H7 (cell line): ENCODE data around the gene FNBP1L. TPM values are rescaled to one million over a fixed set of nuclear protein-coding genes. Genes with fewer than 3 reads are reported as not detected.

ENCODE experiments used
- DNase-seq: peaks from one replicate; pipeline ENCODE4 v3.0.0; 2012
- H3K27me3 ChIP-seq: 2 replicates; pipeline ENCODE4 v1.6.0; 2011; ENCODE audit warnings: mild to moderate bottlenecking, low read length; ENCODE audit not compliant: control insufficient read depth, insufficient read depth
- H3K36me3 ChIP-seq: replicated peaks from 2 replicates; pipeline ENCODE4 v1.5.1; 2011; ENCODE audit warnings: low read length; ENCODE audit not compliant: control insufficient read depth, insufficient read depth
- H3K4me3 ChIP-seq: 2 replicates; pipeline ENCODE4 v1.5.1; 2011; ENCODE audit warnings: low read depth, mild to moderate bottlenecking, control low read depth, low read length, moderate library complexity; ENCODE audit not compliant: insufficient read depth
- total RNA-seq: library from RNA; depleted of rRNA; stranded (reverse); fragments of >200 nt; shearing (Covaris generic); gene quantifications from 2 replicates; pipeline ENCODE4 v1.2.3, GENCODE V29; 2014; rRNA removed

FNBP1L gene
- total RNA-seq, 1 experiment from 2014 or later = 92.2 TPM

GRCh38 chr1:93597709-93598108, 149.8 kb downstream of the FNBP1L start:
- no peak for DNase-seq
- H3K27me3 ChIP-seq = no peaks in the 10 kb centered on the region
- no peak overlapping the region for H3K4me3 ChIP-seq
- no peaks in the 10 kb centered on the region for H3K36me3 ChIP-seq

GRCh38 chr1:93598396-93598795, 150.5 kb downstream of the FNBP1L start:
- Histone ChIP-seq H3K27me3 (no peaks in the 10 kb centered on the region), H3K4me3 (no peak overlapping the region), H3K36me3 (no peaks in the 10 kb centered on the region)
- DNase-seq = no peak

- H3K27me3 ChIP-seq = no peaks in the 10 kb centered on the region
- DNase-seq = no peak
- no peak overlapping the region for H3K4me3 ChIP-seq
- H3K36me3 ChIP-seq = no peaks in the 10 kb centered on the region
Observed at GRCh38 chr1:93598861-93599439, 151.0 kb downstream of the FNBP1L start.

- H3K36me3 ChIP-seq = no peaks in the 10 kb centered on the region
- no peak for DNase-seq
- no peaks in the 10 kb centered on the region for H3K27me3 ChIP-seq
- no peak overlapping the region for H3K4me3 ChIP-seq
Observed at GRCh38 chr1:93599479-93599878, 151.6 kb downstream of the FNBP1L start.

- Histone ChIP-seq H3K27me3 (no peaks in the 10 kb centered on the region), H3K4me3 (no peak overlapping the region), H3K36me3 (no peaks in the 10 kb centered on the region)
- no peak for DNase-seq
Observed at GRCh38 chr1:93600663-93601062, 152.7 kb downstream of the FNBP1L start.

DNA sequence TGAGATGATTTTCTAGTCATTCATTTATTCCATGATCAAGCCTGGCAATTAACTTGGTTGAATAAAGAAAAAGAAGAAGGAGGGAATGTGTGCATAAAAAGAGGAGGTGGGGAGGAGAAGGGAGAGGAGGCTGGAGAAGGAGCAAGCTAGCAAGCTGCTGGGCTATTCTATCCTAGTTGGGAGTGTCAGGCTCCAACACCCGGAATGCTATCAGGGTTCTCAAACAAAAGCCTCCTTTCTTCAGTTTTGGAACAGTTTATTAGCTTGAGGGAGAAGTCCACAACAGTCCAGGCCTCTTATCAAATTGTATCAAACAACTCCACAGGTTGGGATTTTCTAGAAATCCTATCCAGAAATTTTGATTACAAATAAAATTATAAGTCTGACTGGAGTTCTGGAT, 153.8 kb downstream of the FNBP1L start:
- no peak for DNase-seq
- Histone ChIP-seq H3K27me3 (no peaks in the 10 kb centered on the region), H3K4me3 (no peak overlapping the region), H3K36me3 (no peaks in the 10 kb centered on the region)

- H3K4me3 ChIP-seq = no peak overlapping the region
- H3K27me3 ChIP-seq = no peaks in the 10 kb centered on the region
- H3K36me3 ChIP-seq = no peaks in the 10 kb centered on the region
- DNase-seq = no peak
Observed at GRCh38 chr1:93602101-93602500, 154.2 kb downstream of the FNBP1L start.

GRCh38 chr1:93603106-93603505, 155.2 kb downstream of the FNBP1L start:
- no peaks in the 10 kb centered on the region for H3K27me3 ChIP-seq
- no peak for DNase-seq

DNA sequence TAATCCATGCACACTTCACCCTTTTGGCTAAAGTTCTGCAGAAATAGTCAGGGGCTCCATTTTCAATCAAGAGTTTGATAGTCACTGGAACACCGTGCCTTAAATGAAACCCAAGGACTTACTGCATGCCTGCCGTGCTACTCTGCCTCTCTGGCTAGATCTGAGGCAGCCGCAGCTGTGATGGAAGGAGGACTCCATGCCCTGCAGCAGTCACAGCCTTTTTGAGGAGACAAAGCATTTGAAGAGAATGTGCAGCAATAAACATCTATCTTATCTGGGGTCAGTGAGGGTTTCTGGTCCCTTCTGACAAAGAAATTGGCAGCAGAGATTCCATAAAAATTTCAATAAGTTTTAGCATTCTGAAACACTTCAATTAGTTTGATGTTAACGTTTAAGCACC, 155.7 kb downstream of the FNBP1L start:
- no peaks in the 10 kb centered on the region for H3K36me3 ChIP-seq
- no peak overlapping the region for H3K4me3 ChIP-seq
- no peak for DNase-seq
- H3K27me3 ChIP-seq = no peaks in the 10 kb centered on the region

More at GRCh38 chr1:93603106-93603505, 155.2 kb downstream of the FNBP1L start:
- Histone ChIP-seq H3K36me3 (no peaks in the 10 kb centered on the region), H3K4me3 (no peak overlapping the region)

Other genes starting within 250 kb of the FNBP1L start
- gene DR1, start 102.2 kb upstream of the FNBP1L start, total RNA-seq = 106 and 117 TPM in 2 replicates
- gene BCAR3, start 233.7 kb downstream of the FNBP1L start, total RNA-seq = 53.2 and 67.4 TPM in 2 replicates